NCI-H345 (cell line): ENCODE measurements around the gene ORM1.
A peak's percentile ranks its signal among the peaks of the same experiment; 100 is the strongest.
"Not testable (repeated sequence)": the region's sequence is repeated elsewhere in the genome, so short reads cannot be mapped to it uniquely, and the experiment has no call there.

Experiments
- DNase-seq: peaks from one replicate; lab custom pipeline; 2025; lab: John Stamatoyannopoulos, UW

Gene ORM1

DNA sequence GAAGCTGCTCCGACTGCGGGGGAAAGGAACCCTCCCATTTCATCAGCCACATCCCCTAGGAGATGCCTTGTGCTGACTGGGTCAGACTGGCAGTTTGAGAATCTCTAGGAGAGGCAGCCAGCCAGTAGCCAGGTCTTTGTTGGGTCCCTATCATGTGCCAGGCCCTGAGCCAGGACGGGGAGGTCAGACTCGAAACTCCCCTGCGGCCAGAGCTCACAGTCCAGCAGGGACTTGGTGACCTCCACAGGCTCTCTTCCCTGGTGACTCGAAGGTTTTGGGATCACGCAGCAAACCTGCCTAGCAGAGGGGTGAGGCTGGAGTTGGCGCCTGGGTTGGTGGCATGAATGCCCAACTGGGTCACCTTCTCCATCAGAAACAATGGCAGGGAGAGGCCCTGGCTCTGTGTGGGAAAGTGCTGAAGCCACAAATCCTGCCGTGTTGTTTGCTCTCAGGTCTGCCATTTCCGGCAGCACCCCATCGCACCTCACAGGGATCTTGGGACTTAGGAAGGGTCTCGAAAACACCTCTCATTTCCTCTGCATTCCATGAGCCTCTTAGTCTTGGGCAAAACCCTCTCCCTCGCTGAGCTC lies 14.4 kb upstream of the ORM1 start:
- DNase-seq: no peak

DNA sequence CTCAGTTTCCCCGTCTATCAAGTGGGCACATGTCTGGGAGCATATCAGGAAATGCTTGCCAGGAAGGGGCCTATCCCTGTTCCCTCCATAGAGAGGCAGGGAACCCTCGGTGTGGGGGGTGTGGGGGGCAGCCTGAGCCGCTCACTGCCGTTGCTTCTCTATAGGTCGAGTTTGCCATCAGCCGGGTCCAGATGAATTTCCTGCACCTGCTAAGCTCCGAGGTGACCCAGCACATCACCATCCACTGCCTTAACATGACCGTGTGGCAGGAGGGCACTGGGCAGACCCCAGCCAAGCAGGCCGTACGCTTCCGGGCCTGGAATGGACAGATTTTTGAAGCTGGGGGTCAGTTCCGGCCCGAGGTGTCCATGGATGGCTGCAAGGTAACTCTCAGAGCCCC lies 13.8 kb upstream of the ORM1 start:
- no peak for DNase-seq

DNA sequence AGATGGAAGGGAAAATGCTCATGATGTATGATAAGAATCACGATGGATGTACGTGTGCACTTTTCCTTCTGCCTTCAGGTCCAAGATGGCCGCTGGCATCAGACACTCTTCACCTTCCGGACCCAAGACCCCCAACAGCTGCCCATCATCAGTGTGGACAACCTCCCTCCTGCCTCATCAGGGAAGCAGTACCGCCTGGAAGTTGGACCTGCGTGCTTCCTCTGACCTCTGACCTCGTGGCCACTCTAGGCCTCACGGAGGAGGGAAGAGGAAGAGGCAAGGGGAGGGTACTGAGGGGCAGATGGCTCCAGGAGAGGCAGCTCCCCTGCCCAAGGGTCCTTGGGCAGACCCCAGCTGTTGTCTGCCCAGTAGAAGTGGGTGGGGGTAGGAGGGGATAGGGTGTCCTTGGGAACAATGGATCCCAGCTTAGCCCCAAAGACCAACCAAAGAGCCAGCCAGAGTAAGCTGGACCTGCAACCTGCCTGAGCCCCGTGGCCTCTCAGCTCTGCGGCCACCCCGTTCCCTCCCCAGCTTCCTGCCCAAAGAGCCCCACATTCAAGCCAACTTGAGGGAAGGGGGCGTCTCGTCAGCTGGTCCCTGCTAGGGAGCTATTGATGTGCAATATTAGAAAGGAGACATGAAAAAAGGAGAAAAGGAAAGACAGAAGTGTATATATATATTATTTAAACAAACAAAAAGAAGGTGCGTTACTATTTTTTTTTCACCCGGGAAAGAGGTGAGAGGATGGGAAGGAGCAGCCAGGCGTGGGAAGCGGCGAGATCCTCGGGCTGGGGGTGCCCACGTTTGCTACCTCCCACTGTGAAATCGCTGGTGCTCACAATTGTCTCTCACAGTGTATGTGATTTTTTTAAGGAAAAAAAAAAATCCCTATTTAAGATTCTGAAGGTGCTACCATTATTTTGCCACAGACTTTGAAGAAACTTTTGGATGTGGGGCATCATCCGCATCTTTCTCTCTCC lies 12.1 kb upstream of the ORM1 start:
- no peak for DNase-seq

DNA sequence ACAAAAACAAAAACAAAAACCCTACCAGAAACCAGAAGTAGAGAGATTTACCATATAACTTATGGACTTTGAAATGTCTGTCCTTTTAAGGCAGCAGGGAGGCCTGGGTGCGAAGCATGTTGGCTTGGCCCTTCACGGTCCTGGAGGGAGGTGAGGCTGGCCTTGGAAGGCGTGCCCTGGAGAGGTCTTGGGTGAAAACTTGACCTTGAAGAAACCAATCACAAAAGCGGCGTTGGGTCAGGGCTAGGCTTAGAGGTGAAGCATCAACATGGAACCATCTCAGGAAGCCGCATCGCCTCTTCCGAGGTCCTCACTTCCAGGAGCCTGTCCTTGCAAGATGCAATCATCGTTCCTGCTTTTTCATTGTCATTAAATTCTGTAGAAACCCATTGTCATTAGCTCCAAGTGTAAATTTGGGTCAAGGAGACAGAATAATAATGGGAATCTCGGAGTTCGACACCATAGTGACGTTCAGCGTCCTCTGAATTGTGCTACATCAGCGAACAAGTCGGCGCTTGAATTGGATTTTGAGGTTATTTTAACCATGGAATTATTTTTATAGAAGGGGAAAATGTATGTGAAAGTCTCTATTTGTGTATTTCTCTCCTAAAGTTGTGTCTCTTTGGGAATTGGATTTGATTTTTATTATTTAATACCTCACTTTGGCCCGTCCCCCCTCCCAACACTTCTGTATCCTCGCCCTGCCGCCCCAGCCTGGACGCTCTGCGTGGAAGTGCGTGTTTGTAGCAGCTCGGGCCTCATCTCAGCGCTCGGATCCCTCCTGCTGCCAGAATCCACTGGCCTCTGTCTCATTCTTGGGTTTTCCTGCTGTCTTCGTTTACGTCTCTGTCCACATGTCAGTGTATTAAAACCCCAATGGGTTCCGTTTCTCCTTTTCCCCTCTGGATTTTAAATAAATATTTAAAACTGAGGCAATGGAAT lies 11.1 kb upstream of the ORM1 start:
- DNase-seq: no peak

DNA sequence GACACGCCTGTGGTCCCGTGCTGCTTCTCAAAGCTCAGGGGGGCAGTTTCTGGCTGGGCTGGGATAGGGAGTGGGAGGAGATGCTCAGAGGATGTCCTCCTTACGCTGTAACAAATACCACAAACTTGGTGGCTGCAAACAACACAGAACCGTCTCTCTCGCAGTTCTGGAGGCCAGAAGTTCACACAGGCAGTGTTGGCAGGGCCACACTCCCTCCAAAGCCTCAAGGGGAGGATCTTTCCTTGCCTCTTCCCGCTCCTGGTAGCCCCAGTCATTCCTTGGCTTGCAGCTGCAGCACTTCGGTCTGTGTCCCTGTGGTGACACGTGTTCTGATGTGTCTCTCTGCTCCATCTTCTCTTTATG lies 10.4 kb upstream of the ORM1 start:
- DNase-seq: no peak

DNA sequence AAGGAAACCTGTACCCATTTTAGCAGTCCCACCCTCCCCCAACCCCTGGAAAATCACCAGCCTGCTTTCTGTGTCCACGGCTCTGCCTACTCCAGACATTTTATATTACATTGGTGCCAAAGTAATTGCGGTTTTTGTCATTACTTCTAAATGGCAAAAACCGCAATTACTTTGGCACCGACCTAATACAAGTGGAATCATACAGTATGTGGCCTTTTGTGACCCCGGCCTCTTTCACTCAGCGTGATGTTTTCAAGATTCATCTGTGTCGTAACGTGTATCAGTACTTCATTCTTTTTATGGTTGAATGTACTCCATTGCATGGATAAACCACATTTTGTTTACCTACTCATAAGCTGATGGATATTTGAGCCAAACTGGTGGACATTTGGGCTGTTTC lies 9.7 kb upstream of the ORM1 start:
- no peak for DNase-seq

DNA sequence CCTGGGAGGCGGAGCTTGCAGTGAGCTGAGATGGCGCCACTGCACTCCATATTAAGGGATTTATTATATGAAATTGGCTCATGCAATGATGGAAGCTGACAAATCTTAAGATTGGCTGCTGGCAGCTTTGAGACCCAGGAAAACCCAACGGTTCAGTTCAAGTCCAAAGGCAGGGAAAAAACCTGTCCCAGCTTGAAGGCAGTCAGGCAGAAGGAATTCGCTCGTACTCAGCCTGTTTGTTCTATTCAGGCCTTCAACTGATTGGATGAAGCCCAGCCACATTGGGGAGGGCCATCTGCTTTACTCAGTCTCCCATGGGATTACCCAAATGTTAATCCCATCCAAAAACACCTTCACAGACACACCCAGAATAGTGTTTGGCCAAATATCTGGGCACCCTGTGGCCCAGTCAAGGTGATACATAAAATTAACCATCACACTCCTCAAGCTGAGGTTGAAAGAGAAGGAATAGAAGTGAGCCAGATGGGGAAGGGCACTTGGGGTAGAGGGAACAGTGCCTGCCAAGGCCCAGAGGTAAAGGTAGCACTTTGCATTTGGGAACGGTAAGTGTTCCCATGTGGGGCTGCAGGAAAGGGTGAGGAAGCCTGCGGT lies 8.5 kb upstream of the ORM1 start:
- no peak for DNase-seq

DNA sequence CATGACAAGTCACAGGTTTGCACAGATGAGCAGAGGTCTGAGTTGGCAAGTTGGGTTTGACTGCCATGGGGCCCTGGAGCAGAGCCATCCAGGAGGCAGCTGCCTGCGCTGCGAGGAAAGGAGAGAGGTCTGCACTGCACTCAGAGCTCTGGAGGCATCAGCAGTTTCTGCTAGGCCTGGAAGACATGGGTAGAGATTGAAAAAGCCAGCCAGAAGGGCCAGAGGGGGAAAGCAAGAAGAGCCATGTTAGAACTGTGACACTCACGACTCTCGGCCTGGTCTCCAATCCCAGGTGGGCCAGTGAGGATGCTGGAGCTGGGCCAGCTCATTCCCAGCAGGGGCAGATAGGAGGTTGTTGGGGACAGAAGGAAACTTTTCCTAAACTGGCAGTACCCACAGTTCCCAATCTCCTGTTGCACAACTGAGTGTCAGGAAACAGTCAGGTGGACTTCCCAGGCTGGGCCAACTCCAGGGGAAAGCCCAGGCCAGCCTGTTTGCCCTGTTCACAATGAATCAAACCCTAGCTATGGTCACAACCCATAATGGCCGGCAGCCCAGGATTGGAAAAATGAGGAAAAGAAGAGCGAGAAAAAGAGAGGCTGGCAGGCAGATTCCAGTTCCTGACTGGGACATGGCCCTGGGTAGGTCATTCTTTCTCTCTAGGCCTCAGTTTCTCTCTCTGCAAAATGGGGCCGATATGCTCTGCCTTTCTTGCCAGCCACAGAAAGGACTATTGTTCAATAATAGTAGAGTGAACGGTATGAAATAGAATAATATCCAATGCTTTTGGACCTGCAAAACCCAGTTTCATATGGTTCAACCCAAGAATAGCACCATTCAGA lies 7.8 kb upstream of the ORM1 start:
- no peak for DNase-seq

DNA sequence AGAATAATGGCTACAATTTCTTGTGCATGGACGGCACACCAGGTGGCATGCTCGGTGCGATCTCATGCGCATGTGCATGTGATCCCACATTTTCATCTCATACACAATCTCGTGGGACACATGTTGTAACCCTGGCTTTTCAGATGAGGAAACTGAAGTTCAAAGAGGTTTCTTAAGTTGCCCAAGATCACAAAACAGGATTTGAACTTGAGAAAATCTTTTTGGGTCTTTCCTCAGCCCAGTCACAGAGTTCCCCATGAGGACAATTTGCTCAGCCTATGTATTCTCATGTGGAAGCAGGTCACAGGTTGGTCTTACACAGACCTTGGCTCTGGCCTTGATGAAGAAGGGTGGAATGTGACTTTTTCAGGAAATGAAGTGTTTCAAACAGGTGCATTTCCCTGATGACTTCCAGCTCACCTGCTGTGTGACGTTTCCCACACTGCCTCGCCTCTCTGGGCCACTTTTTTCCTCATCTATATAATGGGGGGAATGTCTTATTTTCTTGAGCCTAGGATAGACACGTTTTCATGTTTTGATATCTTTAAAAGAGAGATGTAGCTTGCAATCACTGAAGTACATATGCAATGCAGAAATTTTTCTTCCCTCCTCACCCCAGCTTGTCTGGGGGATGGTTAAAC lies 7.1 kb upstream of the ORM1 start:
- no peak for DNase-seq

DNA sequence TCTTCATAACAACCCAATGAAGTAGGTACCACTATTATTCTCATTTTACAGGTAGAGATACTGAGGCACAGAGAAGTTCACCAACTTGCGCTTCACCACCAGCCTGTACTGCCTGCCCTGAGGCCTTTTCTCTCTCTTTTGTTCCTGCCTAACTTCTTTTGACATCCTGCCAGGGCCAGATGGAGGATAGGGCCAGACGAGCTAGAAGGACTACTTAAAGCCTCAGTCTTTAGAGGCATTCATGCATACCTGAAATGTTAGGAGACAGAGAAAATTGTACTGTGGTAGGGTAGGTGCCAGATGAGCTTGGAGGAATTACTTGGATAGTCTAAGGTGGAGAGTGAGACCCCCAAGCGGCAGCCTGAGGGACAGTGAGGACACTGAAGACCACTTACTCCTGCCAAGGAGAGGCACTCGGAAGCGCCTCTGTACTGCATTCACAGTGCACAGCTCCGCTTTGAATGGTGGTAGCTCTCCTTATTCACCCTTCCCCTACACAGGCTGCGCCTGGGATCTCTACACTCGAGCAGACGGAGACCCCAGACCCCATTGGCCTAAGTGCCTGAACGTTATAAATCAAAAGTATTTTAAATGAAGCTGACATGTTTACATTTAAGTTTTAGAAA lies 6.2 kb upstream of the ORM1 start:
- peak; percentile 40 for DNase-seq

DNA sequence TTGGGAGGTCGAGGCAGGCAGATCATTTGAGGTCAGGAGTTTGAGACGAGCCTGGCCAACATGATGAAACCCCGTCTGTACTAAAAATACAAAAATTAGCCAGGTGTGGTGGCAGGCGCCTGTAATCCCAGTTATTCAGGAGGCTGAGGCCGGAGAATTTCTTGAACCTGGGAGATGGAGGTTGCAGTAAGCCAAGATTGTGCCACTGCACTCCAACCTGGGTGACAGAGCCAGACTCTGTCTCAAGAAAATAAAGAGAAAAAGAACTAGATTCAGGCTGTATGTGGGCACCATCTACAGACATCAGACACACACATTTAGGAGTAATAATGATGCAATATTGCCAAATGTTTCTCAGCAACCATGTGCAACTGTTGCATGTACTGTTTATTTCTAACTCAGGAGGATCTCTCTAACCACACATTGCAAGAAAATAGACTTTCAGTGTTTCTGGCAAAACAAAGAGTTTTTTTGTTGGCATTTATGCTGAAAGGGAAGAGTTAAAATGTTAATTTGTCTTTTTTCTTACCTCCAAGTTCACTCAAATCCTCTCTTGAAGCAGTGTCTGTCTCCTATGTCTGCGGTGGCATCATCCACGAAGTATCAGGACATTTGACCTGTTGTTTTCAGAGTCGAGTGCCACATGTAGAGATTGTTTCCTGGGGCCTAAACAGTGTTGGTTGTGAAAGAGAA lies 5.1 kb upstream of the ORM1 start:
- DNase-seq: no peak

DNA sequence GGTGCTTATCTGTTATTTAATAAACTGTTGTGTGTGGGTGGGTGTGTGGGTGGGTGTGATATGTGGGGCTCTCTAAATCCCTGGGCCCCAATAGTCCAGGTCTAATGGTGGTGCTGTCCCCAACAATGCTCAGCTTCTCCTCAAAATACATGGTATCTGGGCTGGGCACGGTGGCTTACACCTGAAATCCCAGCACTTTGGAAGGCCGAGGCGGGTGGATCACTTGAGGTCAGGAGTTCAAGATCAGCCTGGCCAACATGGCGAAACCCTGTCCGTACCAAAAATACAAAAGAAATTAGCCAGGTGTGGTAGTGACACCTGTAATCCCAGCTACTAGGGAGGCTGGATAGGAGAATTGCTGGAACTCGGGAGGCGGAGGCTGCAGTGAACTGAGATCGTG lies 4.5 kb upstream of the ORM1 start:
- DNase-seq: no peak

DNA sequence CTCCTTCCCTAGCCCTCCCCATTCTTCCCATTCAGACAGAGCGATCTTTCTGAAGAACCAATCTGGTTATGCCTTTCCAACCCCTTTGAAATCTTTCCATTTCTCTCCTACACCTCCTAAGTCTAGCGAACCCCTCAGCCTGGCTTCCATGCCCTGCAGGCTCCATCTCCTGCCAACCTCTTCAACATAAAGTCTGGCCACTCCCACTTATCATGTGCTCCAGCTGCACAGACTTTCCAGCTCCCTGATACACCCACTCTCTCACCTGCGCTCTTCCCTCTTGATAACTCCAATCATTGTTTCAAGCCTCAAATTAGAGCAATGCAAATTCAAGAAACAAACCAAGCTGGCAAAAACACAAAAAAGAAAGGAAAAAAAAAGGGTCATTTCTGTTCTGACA lies 3.8 kb upstream of the ORM1 start:
- peak; percentile 53 for DNase-seq

DNA sequence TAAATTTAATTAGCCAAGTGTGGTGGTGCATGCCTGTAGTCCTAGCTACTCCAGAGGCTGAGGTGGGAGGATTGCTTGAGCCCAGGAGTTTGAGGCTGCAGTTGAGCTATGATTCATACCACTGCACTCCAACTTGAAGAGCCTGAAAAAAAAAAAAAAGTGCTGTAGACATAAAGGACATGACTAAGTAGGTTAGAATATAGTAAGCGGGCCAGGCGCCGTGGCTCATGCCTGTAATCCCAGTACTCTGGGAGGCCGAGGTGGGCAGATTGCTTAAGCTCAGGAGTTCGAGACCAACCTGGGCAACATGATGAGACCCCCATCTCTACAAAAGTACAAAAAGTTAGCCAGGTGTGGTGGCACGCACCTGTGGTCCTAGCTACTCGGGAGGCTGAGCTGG lies 2.2 kb upstream of the ORM1 start:
- DNase-seq: not testable (repeated sequence)

DNA sequence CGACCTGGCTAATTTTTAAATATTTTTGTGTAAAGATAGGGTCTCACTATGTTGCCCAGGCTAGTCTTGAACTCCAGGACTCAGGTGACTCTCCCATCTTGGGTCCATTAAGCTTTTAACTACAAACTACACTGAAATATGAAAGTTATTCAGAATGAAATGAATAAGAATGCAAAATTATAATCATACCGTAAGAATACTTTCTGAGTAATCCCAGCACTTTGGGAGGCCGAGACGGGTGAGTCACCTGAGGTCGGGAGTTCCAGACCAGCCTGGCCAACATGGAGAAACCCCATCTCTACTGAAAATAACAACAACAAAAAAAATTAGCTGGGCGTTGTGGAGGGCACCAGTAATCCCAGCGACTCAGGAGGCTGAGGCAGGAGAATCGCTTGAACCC lies 1.1 kb upstream of the ORM1 start:
- no peak for DNase-seq

DNA sequence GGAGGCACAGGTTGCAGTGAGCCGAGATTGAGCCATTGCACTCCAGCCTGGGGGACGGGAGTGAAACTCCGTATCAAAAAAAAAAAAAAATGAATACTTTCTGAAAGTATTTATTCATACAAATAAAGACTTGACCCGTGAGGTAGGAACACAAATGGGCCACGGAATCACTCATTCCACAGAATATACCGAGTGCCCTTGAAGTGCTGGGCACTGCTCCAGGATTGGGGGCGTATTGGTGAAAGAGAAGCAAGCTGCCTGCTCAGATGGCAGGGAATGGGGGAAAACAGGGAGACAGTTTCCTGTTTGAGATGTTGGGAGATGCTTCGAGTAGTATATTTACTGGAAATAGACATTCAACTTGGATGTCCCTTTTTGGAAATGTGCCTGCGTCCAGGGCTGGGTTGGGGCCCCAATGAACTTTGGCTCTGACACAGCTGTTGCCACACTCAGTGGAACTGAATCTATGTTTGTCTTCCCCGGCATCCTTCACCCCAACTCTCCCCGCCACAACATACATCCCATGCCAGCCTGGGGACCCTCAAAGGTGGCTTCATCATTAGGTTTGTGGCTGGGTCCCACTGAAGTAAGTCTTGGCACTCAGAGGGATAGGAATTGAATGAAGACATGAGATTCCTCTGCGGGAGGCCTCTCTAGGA lies 609 bp upstream of the ORM1 start:
- DNase-seq: not testable (repeated sequence)

DNA sequence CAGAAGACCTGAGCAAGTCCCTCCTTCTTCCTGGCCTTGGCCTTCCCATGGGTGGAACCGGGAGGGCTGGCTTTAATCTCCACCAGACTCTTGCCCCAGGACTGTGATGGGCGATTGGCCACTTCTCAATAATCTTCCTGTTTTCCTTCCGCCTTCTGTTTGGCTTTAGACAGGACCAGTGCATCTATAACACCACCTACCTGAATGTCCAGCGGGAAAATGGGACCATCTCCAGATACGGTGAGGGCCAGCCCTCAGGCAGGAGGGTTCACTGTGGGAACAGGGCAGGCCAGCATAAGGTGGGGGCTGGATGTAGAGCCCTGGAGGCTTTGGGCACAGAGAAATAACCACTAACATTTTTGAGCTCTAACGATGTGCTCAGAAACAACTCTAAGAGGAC lies 951 bp downstream of the ORM1 start:
- not testable (repeated sequence) for DNase-seq

DNA sequence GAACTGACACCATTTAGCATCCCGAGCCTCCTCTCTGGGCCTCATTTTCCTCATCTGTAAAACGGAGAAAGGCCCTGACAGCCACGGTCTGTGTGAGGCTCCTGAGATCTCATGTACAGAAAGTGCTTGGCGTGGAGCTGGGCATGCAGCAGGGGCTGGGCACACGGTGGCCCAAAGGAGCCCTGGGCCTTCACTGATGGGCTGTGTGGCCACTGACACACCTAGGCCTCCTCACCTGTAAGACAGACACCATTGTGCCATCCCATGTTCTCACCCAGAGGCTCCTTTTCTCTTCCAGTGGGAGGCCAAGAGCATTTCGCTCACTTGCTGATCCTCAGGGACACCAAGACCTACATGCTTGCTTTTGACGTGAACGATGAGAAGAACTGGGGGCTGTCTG lies 1.6 kb downstream of the ORM1 start:
- DNase-seq: no peak

DNA sequence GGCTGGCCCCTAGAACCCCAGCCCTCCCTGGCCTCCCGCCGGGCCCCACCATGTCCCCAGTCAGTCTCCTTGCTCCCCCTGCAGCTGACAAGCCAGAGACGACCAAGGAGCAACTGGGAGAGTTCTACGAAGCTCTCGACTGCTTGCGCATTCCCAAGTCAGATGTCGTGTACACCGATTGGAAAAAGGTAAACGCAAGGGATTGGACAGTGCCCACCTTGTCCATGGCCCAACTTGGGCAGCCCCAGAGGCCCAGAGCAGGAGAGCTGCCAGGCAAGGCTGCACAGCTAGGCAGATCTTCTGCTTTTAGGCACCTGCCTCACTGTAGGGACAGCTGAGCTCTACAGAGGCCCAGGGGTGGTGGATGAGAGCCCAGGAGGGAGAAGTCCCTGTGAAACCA lies 2.1 kb downstream of the ORM1 start:
- DNase-seq: not testable (repeated sequence)
